HepG2 (cell line): ENCODE data around the gene TNXB. TPM values are rescaled to one million over a fixed set of nuclear protein-coding genes. Genes with fewer than 3 reads are reported as not detected.

Experiments
- ARID4A ChIP-seq: sonication (generic); formaldehyde crosslinking; IDR thresholded peaks from 2 replicates; pipeline ENCODE4 v1.5.0; 2020; ENCODE audit warnings: mild to moderate bottlenecking, missing genetic modification reagents, borderline replicate concordance
- FLYWCH1 ChIP-seq: sonication (generic); formaldehyde crosslinking; IDR thresholded peaks from 2 replicates; pipeline ENCODE4 v1.8.1; 2023; ENCODE audit warnings: mild to moderate bottlenecking, missing genetic modification reagents
- FOXA3 ChIP-seq: IDR thresholded peaks from 2 replicates; pipeline ENCODE4 v1.6.1; 2016; ENCODE audit warnings: missing genetic modification reagents, missing compliant biosample characterization
- HNF4A ChIP-seq: sonication (generic); formaldehyde crosslinking; IDR thresholded peaks from 2 replicates; pipeline ENCODE4 v1.4.0; 2020; ENCODE audit warnings: missing genetic modification reagents
- KAT7 ChIP-seq: IDR thresholded peaks from 2 replicates; pipeline ENCODE4 v1.6.1; 2018; ENCODE audit warnings: borderline replicate concordance, missing compliant biosample characterization
- KLF16 ChIP-seq, 2 experiments: sonication (generic) in 1 of 2; formaldehyde crosslinking in 1 of 2; IDR thresholded peaks; 2 replicates each; pipeline versions ENCODE4 v1.6.1 to v1.8.0; 2016 to 2023; ENCODE audit warnings: missing genetic modification reagents in 2 of 2, missing compliant biosample characterization in 1 of 2
- KMT2B ChIP-seq: IDR thresholded peaks from 2 replicates; pipeline ENCODE4 v1.6.1; 2016; ENCODE audit warnings: missing genetic modification reagents, missing compliant biosample characterization
- POLR2A ChIP-seq, 2 experiments: IDR thresholded peaks; 2 replicates each; pipeline ENCODE4 v1.6.1; 2011; ENCODE audit warnings: low read depth in 2 of 2, low read length in 2 of 2, mild to moderate bottlenecking in 1 of 2, moderate library complexity in 1 of 2; ENCODE audit not compliant: insufficient read depth in 1 of 2
- RFXAP ChIP-seq: sonication (generic); formaldehyde crosslinking; IDR thresholded peaks from 2 replicates; pipeline ENCODE4 v1.4.0; 2020; ENCODE audit warnings: missing genetic modification reagents, borderline replicate concordance
- SALL1 ChIP-seq: sonication (generic); formaldehyde crosslinking; IDR thresholded peaks from 2 replicates; pipeline ENCODE4 v1.8.0; 2022; ENCODE audit warnings: mild to moderate bottlenecking, missing genetic modification reagents
- SNAI1 ChIP-seq: sonication (generic); formaldehyde crosslinking; IDR thresholded peaks from 2 replicates; pipeline ENCODE4 v1.5.0; 2020; ENCODE audit warnings: mild to moderate bottlenecking, missing genetic modification reagents, borderline replicate concordance
- TOPORS ChIP-seq: sonication (generic); formaldehyde crosslinking; IDR thresholded peaks from 2 replicates; pipeline ENCODE4 v1.8.0; 2023; ENCODE audit warnings: mild to moderate bottlenecking, missing genetic modification reagents
- ZFP37 ChIP-seq: sonication (generic); formaldehyde crosslinking; IDR thresholded peaks from 2 replicates; pipeline ENCODE4 v1.4.0; 2020; ENCODE audit warnings: missing genetic modification reagents, borderline replicate concordance
- ZGPAT ChIP-seq: IDR thresholded peaks from 2 replicates; pipeline ENCODE4 v1.6.1; 2016; ENCODE audit warnings: mild to moderate bottlenecking
- ZMYM4 ChIP-seq: sonication (generic); formaldehyde crosslinking; IDR thresholded peaks from 2 replicates; pipeline ENCODE4 v1.8.1; 2023; ENCODE audit warnings: mild to moderate bottlenecking, missing genetic modification reagents
- ZNF235 ChIP-seq: sonication (generic); formaldehyde crosslinking; IDR thresholded peaks from 2 replicates; pipeline ENCODE4 v1.8.1; 2023; ENCODE audit warnings: mild to moderate bottlenecking, missing genetic modification reagents, borderline replicate concordance
- ZNF562 ChIP-seq: sonication (generic); formaldehyde crosslinking; IDR thresholded peaks from 2 replicates; pipeline ENCODE4 v1.8.0; 2022; ENCODE audit warnings: missing genetic modification reagents, borderline replicate concordance
- ZNF572 ChIP-seq: sonication (generic); formaldehyde crosslinking; IDR thresholded peaks from 2 replicates; pipeline ENCODE4 v1.5.1; 2020; ENCODE audit warnings: mild to moderate bottlenecking, missing genetic modification reagents
- ZNF614 ChIP-seq: IDR thresholded peaks from 2 replicates; pipeline ENCODE4 v1.6.1; 2018; ENCODE audit warnings: missing biosample characterization, missing genetic modification reagents, inconsistent platforms, borderline replicate concordance
- polyA plus RNA-seq, 8 experiments: library from polyadenylated mRNA; depleted of rRNA in 3 of 8; stranded (reverse) in 7 of 8; unstranded in 1 of 8; fragments of >200 nt; fragmentation: Illumina TruSeq in 4 of 8; extraction: Trizol in 4 of 8; gene quantifications; 2 replicates each; pipeline versions ENCODE4 v1.2.1 to v1.2.3, GENCODE V29; 2011 to 2016; ENCODE audit warnings: low read depth in 4 of 8, missing spikeins in 1 of 8, mixed read lengths in 1 of 8; ENCODE audit not compliant: insufficient read depth in 1 of 8
- total RNA-seq, 5 experiments: library from RNA; depleted of rRNA; stranded (reverse); fragments of >200 nt; fragmentation: Illumina TruSeq; extraction: Trizol; gene quantifications; 2 replicates each; pipeline ENCODE4 v1.2.3, GENCODE V29; 2016; ENCODE audit warnings: low read depth in 1 of 5
- TF ChIP-seq, protein P1 (sequence below): sonication (generic); formaldehyde crosslinking; IDR thresholded peaks from 2 replicates; pipeline ENCODE4 v1.8.0; 2022; ENCODE audit warnings: mild to moderate bottlenecking, missing genetic modification reagents, borderline replicate concordance
- TF ChIP-seq, protein P2 (sequence below): IDR thresholded peaks from 2 replicates; pipeline ENCODE4 v1.6.1; 2016; ENCODE audit warnings: control low read depth

TNXB gene
- total and polyA plus RNA-seq, 2 of the 13 experiments (the other 11 are each of a cell fraction or from before 2014, with no cell fraction given), result 1.6 to 2.7 TPM

GRCh38 chr6:32127717-32128592 is 18.8 kb upstream of the TNXB start, which contains the start of gene ATF6B (continued):
- TF ChIP-seq ARID4A, result peak; percentile 93
- TF ChIP-seq ZMYM4 (CRISPR knock-in tag), result peak; percentile 66
- TF ChIP-seq SNAI1, result 0 out of 2 replicates have a peak, but pooled peaks have one; percentile 94
- 0 out of 2 replicates have a peak, but pooled peaks have one; percentile 16 for TF ChIP-seq FOXA3 (CRISPR knock-in tag)
- TF ChIP-seq ZGPAT (CRISPR knock-in tag), result peak; percentile 55; the same call in 1 of the 2 replicates
- peak; percentile 59; the same call in 1 of the 2 replicates for TF ChIP-seq SALL1 (CRISPR knock-in tag)
- TF ChIP-seq ZNF572, result 0 out of 2 replicates have a peak, but pooled peaks have one; percentile 88
- TF ChIP-seq RFXAP, result no peak
- TF ChIP-seq KMT2B (CRISPR knock-in tag), result peak; percentile 43; the same call in 1 of the 2 replicates
- peak; percentile 65; the same call in 1 of the 2 replicates for TF ChIP-seq KAT7 (CRISPR knock-in tag)
- TF ChIP-seq FLYWCH1 (CRISPR knock-in tag), result no peak
- TF ChIP-seq ZFP37 (CRISPR knock-in tag), result no peak
- no peak for TF ChIP-seq HNF4A (CRISPR knock-in tag)
- peak; percentile 68 to 69 for TF ChIP-seq POLR2A (IDR thresholded peaks at IDR 0.05; ENCODE audit: insufficient read depth in 1 of 2, low read depth in 2 of 2, low read length in 2 of 2)
- TF ChIP-seq, protein P1, sequence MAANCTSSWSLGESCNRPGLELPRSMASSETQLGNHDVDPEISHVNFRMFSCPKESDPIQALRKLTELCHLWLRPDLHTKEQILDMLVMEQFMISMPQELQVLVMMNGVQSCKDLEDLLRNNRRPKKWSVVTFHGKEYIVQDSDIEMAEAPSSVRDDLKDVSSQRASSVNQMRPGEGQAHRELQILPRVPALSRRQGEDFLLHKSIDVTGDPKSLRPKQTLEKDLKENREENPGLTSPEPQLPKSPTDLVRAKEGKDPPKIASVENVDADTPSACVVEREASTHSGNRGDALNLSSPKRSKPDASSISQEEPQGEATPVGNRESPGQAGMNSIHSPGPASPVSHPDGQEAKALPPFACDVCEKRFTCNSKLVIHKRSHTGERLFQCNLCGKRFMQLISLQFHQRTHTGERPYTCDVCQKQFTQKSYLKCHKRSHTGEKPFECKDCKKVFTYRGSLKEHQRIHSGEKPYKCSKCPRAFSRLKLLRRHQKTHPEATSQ (CRISPR knock-in tag), result 0 out of 2 replicates have a peak, but pooled peaks have one; percentile 47
- peak; percentile 61; the same call in 1 of the 2 replicates for TF ChIP-seq ZNF235 (CRISPR knock-in tag)
- TF ChIP-seq KLF16 (CRISPR knock-in tag; IDR thresholded peaks at IDR 0.05), result peak in 1 of 2 experiments; percentile 67; a peak in 1 of 4 replicates
- no peak for TF ChIP-seq TOPORS
- TF ChIP-seq, protein P2, sequence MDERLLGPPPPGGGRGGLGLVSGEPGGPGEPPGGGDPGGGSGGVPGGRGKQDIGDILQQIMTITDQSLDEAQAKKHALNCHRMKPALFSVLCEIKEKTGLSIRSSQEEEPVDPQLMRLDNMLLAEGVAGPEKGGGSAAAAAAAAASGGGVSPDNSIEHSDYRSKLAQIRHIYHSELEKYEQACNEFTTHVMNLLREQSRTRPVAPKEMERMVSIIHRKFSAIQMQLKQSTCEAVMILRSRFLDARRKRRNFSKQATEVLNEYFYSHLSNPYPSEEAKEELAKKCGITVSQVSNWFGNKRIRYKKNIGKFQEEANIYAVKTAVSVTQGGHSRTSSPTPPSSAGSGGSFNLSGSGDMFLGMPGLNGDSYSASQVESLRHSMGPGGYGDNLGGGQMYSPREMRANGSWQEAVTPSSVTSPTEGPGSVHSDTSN (CRISPR knock-in tag), result no peak
- TF ChIP-seq ZNF614 (CRISPR knock-in tag), result peak; percentile 70; the same call in 1 of the 2 replicates
- no peak for TF ChIP-seq ZNF562 (CRISPR knock-in tag)
